CD4-positive, alpha-beta T cell (primary cell): ENCODE results near the gene CDH13. TPM values are rescaled to one million over a fixed set of nuclear protein-coding genes. Genes with fewer than 3 reads are reported as not detected.

ENCODE experiments used
- ATAC-seq: fragments of 200-7000 bp; cut with Tn5 transposase; one replicate; pipeline ENCODE4 v1.10.0; 2022; ENCODE audit warnings: mild to moderate bottlenecking; ENCODE audit not compliant: poor library complexity
- CTCF ChIA-PET: fragments of 350-600 bp; sonication (Branson Sonifier 250); formaldehyde crosslinking; loops from one replicate; lab custom pipeline; 2021; ENCODE audit warnings: antibody characterized with exemption, inconsistent platforms; lab: Charles Lee
- POLR2A ChIA-PET: fragments of 350-600 bp; sonication (Branson Sonifier 250); formaldehyde crosslinking; loops from one replicate; lab custom pipeline; 2021; ENCODE audit warnings: antibody characterized with exemption, inconsistent platforms; lab: Charles Lee
- DNase-seq, 14 experiments: peaks; one replicate each; pipeline ENCODE4 v3.0.0-alpha.2; 2013 to 2020; ENCODE audit warnings: mixed read lengths in 2 of 14
- H3K27ac ChIP-seq, 2 donors: one replicate each; pipeline versions ENCODE4 v1.5.1 to v1.7.0; 2013; ENCODE audit warnings: low read length in 2 of 2, low read depth in 1 of 2, mild to moderate bottlenecking in 1 of 2
- H3K27me3 ChIP-seq, 2 experiments: 1 replicate in 1 of 2; 2 replicates in 1 of 2; pipeline versions ENCODE4 v1.6.1 to v1.7.0; 2013; ENCODE audit warnings: low read length in 2 of 2, control low read depth in 1 of 2, mild to moderate bottlenecking in 1 of 2, moderate library complexity in 1 of 2; ENCODE audit not compliant: insufficient read depth in 2 of 2, control insufficient read depth in 1 of 2
- H3K36me3 ChIP-seq: one replicate; pipeline ENCODE4 v1.6.1; 2013; ENCODE audit warnings: low read length, control low read depth; ENCODE audit not compliant: insufficient read depth
- H3K4me1 ChIP-seq: one replicate; pipeline ENCODE4 v1.6.1; 2013; ENCODE audit warnings: low read length, control low read depth; ENCODE audit not compliant: insufficient read depth
- H3K4me3 ChIP-seq: one replicate; pipeline ENCODE4 v1.5.1; 2013; ENCODE audit warnings: mild to moderate bottlenecking, low read length, moderate library complexity
- H3K9me3 ChIP-seq, 2 experiments: 1 replicate in 1 of 2; 2 replicates in 1 of 2; pipeline versions ENCODE4 v1.6.1 to v1.7.0; 2013; ENCODE audit warnings: low read length in 2 of 2, mild to moderate bottlenecking in 2 of 2, control low read depth in 1 of 2, moderate library complexity in 1 of 2; ENCODE audit not compliant: control insufficient read depth in 1 of 2, insufficient read depth in 1 of 2
- H3K27ac Mint-ChIP-seq: one replicate; pipeline ENCODE4 v1.8.0; 2020; ENCODE audit warnings: mixed read lengths
- H3K27me3 Mint-ChIP-seq: one replicate; pipeline ENCODE4 v1.8.0; 2021; ENCODE audit warnings: mixed read lengths
- H3K36me3 Mint-ChIP-seq: one replicate; pipeline ENCODE4 v1.8.0; 2021; ENCODE audit warnings: low read depth, mixed read lengths
- H3K4me1 Mint-ChIP-seq: one replicate; pipeline ENCODE4 v1.8.0; 2021; ENCODE audit warnings: low read depth, mixed read lengths
- H3K4me3 Mint-ChIP-seq: one replicate; pipeline ENCODE4 v1.8.0; 2020; ENCODE audit warnings: mild to moderate bottlenecking, mixed read lengths
- H3K9me3 Mint-ChIP-seq: one replicate; pipeline ENCODE4 v1.8.0; 2020; ENCODE audit warnings: mixed read lengths
- CTCF ChIP-seq: fragments of 200-600 bp; IDR thresholded peaks from one replicate; pipeline ENCODE4 v1.8.0; 2022; ENCODE audit warnings: antibody characterized with exemption, mild to moderate bottlenecking
- intact Hi-C, 2 experiments: fragments of 100-400 bp; cut with DNase I in 1 of 2; cut with micrococcal nuclease in 1 of 2; formaldehyde crosslinking; loops; one replicate each; pipeline versions ENCODE4 v1.15.1 to v1.9.0; 2023 to 2025; cut with DNase I, micrococcal nuclease
- total RNA-seq, 174 experiments: library from RNA in 2 of 174; stranded (reverse) in 2 of 174; gene quantifications; one replicate each; pipeline ENCODE4 v1.2.3 and lab custom pipeline; 2021 to 2026

CDH13 gene
- total RNA-seq, 2 experiments from 2014 or later = not detected

GRCh38 chr16:82991410-82991809 lies 364.6 kb downstream of the CDH13 start:
- Histone ChIP-seq H3K9me3 (no peaks in the 10 kb centered on the region), H3K27me3 (no peaks in the 10 kb centered on the region), H3K4me1 (no peaks in the 10 kb centered on the region), H3K27ac (no peak overlapping the region), H3K36me3 (no peaks in the 10 kb centered on the region), H3K4me3 (no peak overlapping the region)
- ChIA-PET CTCF (no interaction called here), POLR2A (no interaction called here)
- intact Hi-C loops = no loop called here
- Mint-ChIP-seq H3K27ac (no peak overlapping the region), H3K36me3 (no peaks in the 10 kb centered on the region), H3K4me3 (no peak overlapping the region), H3K9me3 (no peaks in the 10 kb centered on the region), H3K27me3 (no peaks in the 10 kb centered on the region), H3K4me1 (no peaks in the 10 kb centered on the region)
- no peak for TF ChIP-seq CTCF
- DNase-seq = no peak
- no peak for ATAC-seq

GRCh38 chr16:82991966-82992675 lies 365.4 kb downstream of the CDH13 start:
- H3K9me3 Mint-ChIP-seq = no peaks in the 10 kb centered on the region
- Histone ChIP-seq H3K36me3 (no peaks in the 10 kb centered on the region), H3K4me3 (no peak overlapping the region), H3K27me3 (no peaks in the 10 kb centered on the region), H3K4me1 (no peaks in the 10 kb centered on the region), H3K9me3 (no peaks in the 10 kb centered on the region), H3K27ac (no peak overlapping the region)
- CTCF ChIA-PET = no interaction called here
- no peaks in the 10 kb centered on the region for H3K27me3 Mint-ChIP-seq
- no peak for TF ChIP-seq CTCF
- POLR2A ChIA-PET = no interaction called here
- H3K4me1 Mint-ChIP-seq = no peaks in the 10 kb centered on the region
- intact Hi-C loops = no loop called here
- no peak overlapping the region for H3K4me3 Mint-ChIP-seq
- no peak overlapping the region for H3K27ac Mint-ChIP-seq
- DNase-seq = no peak
- no peak for ATAC-seq
- no peaks in the 10 kb centered on the region for H3K36me3 Mint-ChIP-seq

GRCh38 chr16:82992786-82993185 lies 366.0 kb downstream of the CDH13 start:
- Mint-ChIP-seq H3K27me3 (no peaks in the 10 kb centered on the region), H3K36me3 (no peaks in the 10 kb centered on the region), H3K4me1 (no peaks in the 10 kb centered on the region), H3K4me3 (no peak overlapping the region), H3K27ac (no peak overlapping the region), H3K9me3 (no peaks in the 10 kb centered on the region)
- H3K4me3 ChIP-seq = no peak overlapping the region
- TF ChIP-seq CTCF = no peak
- no peak overlapping the region for H3K27ac ChIP-seq
- H3K9me3 ChIP-seq = no peaks in the 10 kb centered on the region
- no peaks in the 10 kb centered on the region for H3K36me3 ChIP-seq
- ATAC-seq (no peak), DNase-seq (no peak)
- ChIA-PET POLR2A (no interaction called here), CTCF (no interaction called here)
- no peaks in the 10 kb centered on the region for H3K27me3 ChIP-seq
- H3K4me1 ChIP-seq = no peaks in the 10 kb centered on the region
- intact Hi-C loops = no loop called here
